ENCODE results near the gene MTERF2.
A peak's percentile ranks its signal among the peaks of the same experiment; 100 is the strongest.

The MTERF2 gene

GRCh38 chr12:106953352-106954250 is 33.3 kb downstream of the MTERF2 start:
- Mint-ChIP-seq H3K27me3 (peaks cover 3% of the 10 kb centered on the region), H3K4me1 (ENCODE audit: low read depth) (peaks cover 15% of the 10 kb centered on the region), H3K27ac (no peak overlapping the region), H3K4me3 (peak overlapping the region; percentile 93), H3K9me3 (peaks cover 8% of the 10 kb centered on the region), H3K36me3 (ENCODE audit: low read depth) (no peaks in the 10 kb centered on the region)

GRCh38 chr12:106950591-106950990 is 36.4 kb downstream of the MTERF2 start:
- no peak overlapping the region for H3K27ac Mint-ChIP-seq
- no peak overlapping the region for H3K4me3 Mint-ChIP-seq
- H3K4me1 Mint-ChIP-seq (ENCODE audit: low read depth): peaks cover 4% of the 10 kb centered on the region
- no peaks in the 10 kb centered on the region for H3K36me3 Mint-ChIP-seq (ENCODE audit: low read depth)
- peaks cover 15% of the 10 kb centered on the region for H3K9me3 Mint-ChIP-seq
- peaks cover 10% of the 10 kb centered on the region for H3K27me3 Mint-ChIP-seq

- Mint-ChIP-seq H3K4me1 (ENCODE audit: low read depth) (no peaks in the 10 kb centered on the region), H3K27me3 (peaks cover 10% of the 10 kb centered on the region), H3K36me3 (ENCODE audit: low read depth) (no peaks in the 10 kb centered on the region), H3K4me3 (no peak overlapping the region), H3K9me3 (peaks cover 15% of the 10 kb centered on the region), H3K27ac (no peak overlapping the region)
These were observed 39.5 kb downstream of the MTERF2 start for GRCh38 chr12:106947461-106947860.

GRCh38 chr12:106945261-106945851 is 41.6 kb downstream of the MTERF2 start:
- no peak overlapping the region for H3K27ac Mint-ChIP-seq
- no peak overlapping the region for H3K4me3 Mint-ChIP-seq
- H3K27me3 Mint-ChIP-seq: peaks cover 10% of the 10 kb centered on the region
- H3K36me3 Mint-ChIP-seq (ENCODE audit: low read depth): no peaks in the 10 kb centered on the region
- peaks cover 15% of the 10 kb centered on the region for H3K9me3 Mint-ChIP-seq
- no peaks in the 10 kb centered on the region for H3K4me1 Mint-ChIP-seq (ENCODE audit: low read depth)

- Mint-ChIP-seq H3K4me1 (ENCODE audit: low read depth) (no peaks in the 10 kb centered on the region), H3K27ac (no peak overlapping the region), H3K4me3 (no peak overlapping the region), H3K9me3 (no peaks in the 10 kb centered on the region), H3K36me3 (ENCODE audit: low read depth) (no peaks in the 10 kb centered on the region), H3K27me3 (peaks cover 7% of the 10 kb centered on the region)
These were observed 44.2 kb downstream of the MTERF2 start for GRCh38 chr12:106942775-106943174.

- Mint-ChIP-seq H3K36me3 (ENCODE audit: low read depth) (no peaks in the 10 kb centered on the region), H3K9me3 (no peaks in the 10 kb centered on the region), H3K27ac (no peak overlapping the region), H3K27me3 (peaks cover 3% of the 10 kb centered on the region), H3K4me1 (ENCODE audit: low read depth) (no peaks in the 10 kb centered on the region), H3K4me3 (no peak overlapping the region)
These were observed 45.3 kb downstream of the MTERF2 start for GRCh38 chr12:106941481-106942156.

GRCh38 chr12:106934277-106934676 is 52.7 kb downstream of the MTERF2 start:
- Mint-ChIP-seq H3K27me3 (peaks cover 23% of the 10 kb centered on the region), H3K4me3 (no peak overlapping the region), H3K36me3 (ENCODE audit: low read depth) (no peaks in the 10 kb centered on the region)

More at GRCh38 chr12:106934277-106934676, 52.7 kb downstream of the MTERF2 start:
- no peaks in the 10 kb centered on the region for H3K4me1 Mint-ChIP-seq (ENCODE audit: low read depth)
- no peak overlapping the region for H3K27ac Mint-ChIP-seq
- no peaks in the 10 kb centered on the region for H3K9me3 Mint-ChIP-seq
